ENCODE results near the gene SLC23A2. TPM values are rescaled to one million over a fixed set of nuclear protein-coding genes. Genes with fewer than 3 reads are reported as not detected.
A peak's percentile ranks its signal among the peaks of the same experiment; 100 is the strongest.

The SLC23A2 gene
- total RNA-seq, 1 donor from 2014 or later: 20.8 TPM

GRCh38 chr20:4920655-4921054 is 80.7 kb downstream of the SLC23A2 start:
- H3K79me2 ChIP-seq (ENCODE audit: insufficient read depth, low read length): no peaks in the 10 kb centered on the region
- H3K4me2 ChIP-seq (ENCODE audit: low read length): no peak overlapping the region
- H3K36me3 ChIP-seq (ENCODE audit: insufficient read depth, low read length): no peaks in the 10 kb centered on the region
- no peak overlapping the region for H2AFZ ChIP-seq (ENCODE audit: low read depth, low read length)
- no peak overlapping the region for H3K4me3 Mint-ChIP-seq (ENCODE audit: unreplicated experiment)
- peaks cover 8% of the 10 kb centered on the region for H4K20me1 ChIP-seq (ENCODE audit: insufficient read depth, low read length)
- DNase-seq (ENCODE audit: low read depth) (no peak), FAIRE-seq (no peak)
- H3K9ac ChIP-seq (ENCODE audit: low read length): no peak overlapping the region
- H3K9me3 Mint-ChIP-seq (ENCODE audit: unreplicated experiment): no peaks in the 10 kb centered on the region
- no peak overlapping the region for H3K4me3 ChIP-seq (ENCODE audit: insufficient read depth, low read depth, low read length)
- H3K27ac Mint-ChIP-seq (ENCODE audit: unreplicated experiment): no peak overlapping the region
- no peak overlapping the region for H3K27ac ChIP-seq (ENCODE audit: low read depth, low read length)
- TF ChIP-seq CTCF (IDR thresholded peaks at IDR 0.05; ENCODE audit: insufficient read depth, low read depth, low read length) (no peak), EZH2 (IDR thresholded peaks at IDR 0.05; ENCODE audit: insufficient read depth, low read length) (no peak)
- H3K27me3 ChIP-seq (ENCODE audit: insufficient read depth, low read length): no peaks in the 10 kb centered on the region
- H3K27me3 Mint-ChIP-seq (ENCODE audit: low read depth, unreplicated experiment): no peaks in the 10 kb centered on the region
- peaks cover 16% of the 10 kb centered on the region for H3K4me1 Mint-ChIP-seq (ENCODE audit: low read depth, unreplicated experiment)
- H3K4me1 ChIP-seq (ENCODE audit: insufficient read depth, low read length): peaks cover 13% of the 10 kb centered on the region
- no peaks in the 10 kb centered on the region for H3K9me3 ChIP-seq (ENCODE audit: insufficient read depth, low read depth, low read length)
- H3K36me3 Mint-ChIP-seq (ENCODE audit: low read depth, unreplicated experiment): peaks cover 14% of the 10 kb centered on the region

DNA sequence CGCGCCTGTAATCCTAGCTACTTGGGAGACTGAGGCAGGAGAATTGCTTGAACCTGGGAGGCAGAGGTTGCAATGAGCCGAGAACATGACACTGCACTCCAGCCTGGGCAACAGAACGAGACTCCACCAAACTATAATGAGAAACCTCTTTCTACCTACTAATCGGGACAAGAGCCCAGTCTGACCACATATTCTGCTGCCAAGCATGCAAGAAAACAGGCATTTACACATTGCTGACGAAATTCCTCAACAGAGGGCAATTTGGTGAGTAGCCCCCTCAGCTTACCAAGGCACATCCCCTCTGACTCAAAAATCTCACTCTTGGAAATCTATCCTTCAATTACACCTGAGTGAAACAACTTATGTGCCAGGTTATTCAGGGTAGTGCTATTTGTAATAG is 81.2 kb downstream of the SLC23A2 start:
- Histone ChIP-seq H3K9ac (ENCODE audit: low read length) (no peak overlapping the region), H3K4me1 (ENCODE audit: insufficient read depth, low read length) (peaks cover 10% of the 10 kb centered on the region), H3K4me2 (ENCODE audit: low read length) (no peak overlapping the region), H2AFZ (ENCODE audit: low read depth, low read length) (no peak overlapping the region), H4K20me1 (ENCODE audit: insufficient read depth, low read length) (peaks cover 8% of the 10 kb centered on the region), H3K36me3 (ENCODE audit: insufficient read depth, low read length) (no peaks in the 10 kb centered on the region), H3K9me3 (ENCODE audit: insufficient read depth, low read depth, low read length) (no peaks in the 10 kb centered on the region), H3K27me3 (ENCODE audit: insufficient read depth, low read length) (no peaks in the 10 kb centered on the region), H3K79me2 (ENCODE audit: insufficient read depth, low read length) (no peaks in the 10 kb centered on the region), H3K4me3 (ENCODE audit: insufficient read depth, low read depth, low read length) (no peak overlapping the region), H3K27ac (ENCODE audit: low read depth, low read length) (no peak overlapping the region)
- H3K4me3 Mint-ChIP-seq (ENCODE audit: unreplicated experiment): no peak overlapping the region
- peaks cover 8% of the 10 kb centered on the region for H3K36me3 Mint-ChIP-seq (ENCODE audit: low read depth, unreplicated experiment)
- H3K9me3 Mint-ChIP-seq (ENCODE audit: unreplicated experiment): no peaks in the 10 kb centered on the region
- peaks cover 16% of the 10 kb centered on the region for H3K4me1 Mint-ChIP-seq (ENCODE audit: low read depth, unreplicated experiment)
- DNase-seq (ENCODE audit: low read depth) (peak; percentile 36), FAIRE-seq (no peak)
- no peak overlapping the region for H3K27ac Mint-ChIP-seq (ENCODE audit: unreplicated experiment)
- TF ChIP-seq CTCF (IDR thresholded peaks at IDR 0.05; ENCODE audit: insufficient read depth, low read depth, low read length) (no peak), EZH2 (IDR thresholded peaks at IDR 0.05; ENCODE audit: insufficient read depth, low read length) (no peak)
- H3K27me3 Mint-ChIP-seq (ENCODE audit: low read depth, unreplicated experiment): no peaks in the 10 kb centered on the region

DNA sequence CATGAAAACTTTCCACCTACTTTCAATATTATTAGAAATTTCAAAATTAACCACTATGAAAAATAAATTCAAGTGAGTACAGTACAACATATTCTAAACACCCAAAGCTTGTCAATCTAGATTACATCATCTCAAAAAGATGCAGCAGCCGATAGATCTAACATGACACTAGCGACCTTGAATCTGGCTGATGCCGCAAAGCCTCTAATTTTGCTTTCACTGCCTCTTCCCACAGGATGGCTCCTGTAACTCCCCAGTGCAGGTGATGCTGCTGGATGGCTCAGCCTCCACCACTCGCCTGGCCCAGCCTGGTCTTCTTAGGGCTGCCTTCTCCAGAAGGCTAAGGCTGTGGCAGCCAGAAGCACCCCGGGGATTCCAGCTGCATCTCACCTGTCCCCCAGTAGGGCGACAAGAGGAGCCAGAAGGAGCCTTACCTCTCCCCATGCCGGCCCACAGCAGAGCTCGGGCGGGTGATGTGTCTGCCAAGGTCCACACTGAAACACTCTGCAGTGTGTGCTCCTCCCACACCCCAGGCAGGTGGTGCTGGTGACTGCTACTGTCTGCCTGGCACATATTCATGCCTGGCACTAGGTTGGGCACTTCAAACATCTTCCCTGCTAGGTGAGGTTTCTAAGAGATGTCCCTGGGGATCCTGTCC is 82.1 kb downstream of the SLC23A2 start:
- H3K4me3 Mint-ChIP-seq (ENCODE audit: unreplicated experiment): no peak overlapping the region
- Histone ChIP-seq H3K4me1 (ENCODE audit: insufficient read depth, low read length) (peaks cover 10% of the 10 kb centered on the region), H2AFZ (ENCODE audit: low read depth, low read length) (no peak overlapping the region), H3K27ac (ENCODE audit: low read depth, low read length) (no peak overlapping the region), H4K20me1 (ENCODE audit: insufficient read depth, low read length) (peaks cover 8% of the 10 kb centered on the region), H3K27me3 (ENCODE audit: insufficient read depth, low read length) (no peaks in the 10 kb centered on the region), H3K36me3 (ENCODE audit: insufficient read depth, low read length) (no peaks in the 10 kb centered on the region), H3K9me3 (ENCODE audit: insufficient read depth, low read depth, low read length) (no peaks in the 10 kb centered on the region), H3K4me3 (ENCODE audit: insufficient read depth, low read depth, low read length) (no peak overlapping the region), H3K9ac (ENCODE audit: low read length) (no peak overlapping the region), H3K79me2 (ENCODE audit: insufficient read depth, low read length) (no peaks in the 10 kb centered on the region), H3K4me2 (ENCODE audit: low read length) (no peak overlapping the region)
- FAIRE-seq (no peak), DNase-seq (ENCODE audit: low read depth) (no peak)
- TF ChIP-seq CTCF (IDR thresholded peaks at IDR 0.05; ENCODE audit: insufficient read depth, low read depth, low read length) (no peak), EZH2 (IDR thresholded peaks at IDR 0.05; ENCODE audit: insufficient read depth, low read length) (no peak)
- H3K27ac Mint-ChIP-seq (ENCODE audit: unreplicated experiment): no peak overlapping the region
- H3K9me3 Mint-ChIP-seq (ENCODE audit: unreplicated experiment): no peaks in the 10 kb centered on the region
- peaks cover 16% of the 10 kb centered on the region for H3K4me1 Mint-ChIP-seq (ENCODE audit: low read depth, unreplicated experiment)
- H3K36me3 Mint-ChIP-seq (ENCODE audit: low read depth, unreplicated experiment): peaks cover 5% of the 10 kb centered on the region
- no peaks in the 10 kb centered on the region for H3K27me3 Mint-ChIP-seq (ENCODE audit: low read depth, unreplicated experiment)

Data from astrocyte (in vitro differentiated cells and primary cell).